Measurements from ENCODE around the gene CLIP3. TPM values are rescaled to one million over a fixed set of nuclear protein-coding genes. Genes with fewer than 3 reads are reported as not detected.

Gene CLIP3
- total RNA-seq, 1 experiment from 2014 or later = 4.2 TPM

DNA sequence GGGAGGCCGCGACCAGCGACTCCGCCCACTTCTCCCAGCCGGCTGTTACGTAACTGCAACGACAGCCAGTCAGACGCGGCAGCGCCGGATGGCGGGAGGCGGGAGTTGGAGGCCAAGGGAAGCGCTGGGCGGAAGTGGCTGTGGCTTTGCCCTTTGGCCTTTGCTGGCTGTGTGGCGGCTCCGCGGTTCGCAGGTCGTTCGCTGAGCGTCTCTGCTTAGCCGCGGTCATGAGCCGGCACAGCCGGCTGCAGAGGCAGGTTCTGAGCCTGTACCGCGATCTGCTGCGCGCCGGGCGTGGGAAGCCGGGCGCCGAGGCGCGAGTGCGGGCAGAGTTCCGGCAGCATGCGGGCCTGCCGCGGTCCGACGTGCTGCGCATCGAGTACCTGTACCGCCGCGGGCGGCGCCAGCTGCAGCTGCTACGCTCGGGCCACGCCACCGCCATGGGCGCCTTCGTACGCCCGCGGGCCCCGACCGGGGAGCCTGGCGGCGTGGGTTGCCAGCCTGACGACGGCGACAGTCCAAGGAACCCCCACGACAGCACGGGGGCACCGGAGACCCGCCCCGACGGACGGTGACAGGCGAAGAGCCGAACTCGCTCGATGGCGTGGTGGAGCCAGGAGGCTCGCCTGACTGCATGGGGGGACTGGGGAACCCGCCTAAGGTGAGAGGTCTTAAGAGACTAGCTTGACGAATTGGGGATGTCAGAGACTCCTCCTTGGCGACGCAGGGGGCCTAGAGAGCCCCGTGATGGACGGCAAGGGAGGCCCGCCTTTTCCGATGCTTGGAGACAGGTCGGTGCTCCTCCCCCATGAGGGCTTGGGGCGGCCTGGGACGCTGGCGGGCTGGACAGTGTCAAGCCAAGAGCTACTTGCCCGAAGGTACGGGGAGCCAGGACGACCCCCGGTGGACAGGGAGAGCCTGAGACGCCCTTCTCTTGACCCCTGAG, 37.4 kb downstream of the CLIP3 start, which contains the start of gene SDHAF1:
TSS of gene SDHAF1 (plus strand) at position 141 of the 946 bp plus-strand sequence. CDS start at position 228, 87 bp downstream.
- no peaks in the 10 kb centered on the region for H3F3A ChIP-seq (ENCODE audit: insufficient read depth, low read depth)
- no peaks in the 10 kb centered on the region for H3K9me3 ChIP-seq (ENCODE audit: insufficient read depth, low read depth)
- H3K9me2 ChIP-seq (ENCODE audit: insufficient read depth) = no peaks in the 10 kb centered on the region
- H3K36me3 ChIP-seq (ENCODE audit: low read depth) = no peaks in the 10 kb centered on the region
- intact Hi-C loops (cut with micrococcal nuclease; ENCODE audit: unreplicated experiment) = loop anchor here (5.0 to 10.0 kb wide), 2 partner anchors 132 to 251 kb away; partner anchors contain the start of genes IGFLR1, LIN37, PSENEN and U2AF1L4
- peaks cover 21% of the 10 kb centered on the region for H3K79me2 ChIP-seq (ENCODE audit: low read depth)
- TF ChIP-seq EZH2 (IDR thresholded peaks at IDR 0.05; ENCODE audit: low read depth) = no peak
- TF ChIP-seq, protein P1, sequence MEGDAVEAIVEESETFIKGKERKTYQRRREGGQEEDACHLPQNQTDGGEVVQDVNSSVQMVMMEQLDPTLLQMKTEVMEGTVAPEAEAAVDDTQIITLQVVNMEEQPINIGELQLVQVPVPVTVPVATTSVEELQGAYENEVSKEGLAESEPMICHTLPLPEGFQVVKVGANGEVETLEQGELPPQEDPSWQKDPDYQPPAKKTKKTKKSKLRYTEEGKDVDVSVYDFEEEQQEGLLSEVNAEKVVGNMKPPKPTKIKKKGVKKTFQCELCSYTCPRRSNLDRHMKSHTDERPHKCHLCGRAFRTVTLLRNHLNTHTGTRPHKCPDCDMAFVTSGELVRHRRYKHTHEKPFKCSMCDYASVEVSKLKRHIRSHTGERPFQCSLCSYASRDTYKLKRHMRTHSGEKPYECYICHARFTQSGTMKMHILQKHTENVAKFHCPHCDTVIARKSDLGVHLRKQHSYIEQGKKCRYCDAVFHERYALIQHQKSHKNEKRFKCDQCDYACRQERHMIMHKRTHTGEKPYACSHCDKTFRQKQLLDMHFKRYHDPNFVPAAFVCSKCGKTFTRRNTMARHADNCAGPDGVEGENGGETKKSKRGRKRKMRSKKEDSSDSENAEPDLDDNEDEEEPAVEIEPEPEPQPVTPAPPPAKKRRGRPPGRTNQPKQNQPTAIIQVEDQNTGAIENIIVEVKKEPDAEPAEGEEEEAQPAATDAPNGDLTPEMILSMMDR (conservative IDR thresholded peaks at IDR 0.05) = no peak
- CTCF ChIA-PET = interaction anchor here (0.7 kb wide), 1 partner anchor 46 kb away, joined by 3 read pairs; no protein-coding TSS in a partner anchor
- H3K4me1 ChIP-seq (replicated peaks; ENCODE audit: insufficient read depth) = peaks cover 8% of the 10 kb centered on the region; the same call in 1 of the 2 replicates
- POLR2A ChIA-PET (ENCODE audit: unreplicated experiment) = interaction anchor here (0.5 to 0.7 kb wide), 3 partner anchors 12 to 1318 kb away, joined by 4 to 6 read pairs (median 5); partner anchors contain the start of genes PSENEN, SCGB2B2 and U2AF1L4
- peak within 1 kb of the TSS; percentile 99 for H2AFZ ChIP-seq
- peaks cover 11% of the 10 kb centered on the region; the same call in 1 of the 2 replicates for H4K20me1 ChIP-seq (ENCODE audit: insufficient read depth)
- peak; percentile 86 to 93 for DNase-seq
- H3K27me3 ChIP-seq (ENCODE audit: insufficient read depth, low read depth) = no peaks in the 10 kb centered on the region
- peak within 1 kb of the TSS; percentile 92 for H3K4me2 ChIP-seq
- peak within 1 kb of the TSS; percentile 97 for H3K4me3 ChIP-seq
- H3K27ac ChIP-seq = 0 out of 2 replicates have a peak within 1 kb of the TSS, but pooled peaks have one; percentile 23
- BruUV-seq (replicated peaks) = no TSS peak

DNA sequence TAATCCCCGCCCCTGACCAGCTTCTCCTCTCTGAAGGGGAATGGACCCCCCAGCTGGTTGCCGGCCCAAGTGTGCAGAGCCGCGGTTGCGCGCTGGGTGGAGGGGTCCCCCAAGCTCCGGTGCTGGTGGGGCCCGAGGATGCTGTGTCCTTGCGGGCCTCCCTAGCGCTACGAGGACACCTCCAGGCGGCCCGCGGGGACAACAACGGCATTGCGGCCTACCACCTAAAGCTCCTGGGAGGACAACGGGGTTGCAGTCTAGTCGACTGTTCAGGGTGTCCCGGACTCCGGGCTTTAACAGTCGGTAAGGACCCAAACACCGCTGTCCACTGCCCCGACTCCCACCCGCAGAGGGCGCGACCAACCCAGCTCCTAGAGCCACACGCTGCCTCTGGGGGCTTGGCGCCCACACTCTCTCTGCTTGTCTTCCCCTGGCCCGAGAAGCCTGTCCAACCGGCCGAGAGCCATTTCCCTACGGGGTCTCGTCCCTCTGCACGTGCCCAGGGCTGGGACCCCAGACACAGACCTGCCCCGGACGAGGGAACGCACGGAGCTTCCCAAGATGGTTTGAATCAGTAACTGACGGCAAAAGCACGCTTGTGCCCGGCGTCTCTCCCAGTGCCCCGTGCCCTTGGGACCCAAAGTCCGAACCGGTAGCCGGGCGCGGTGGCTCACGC, 38.6 kb downstream of the CLIP3 start:
- Histone ChIP-seq H3K9me2 (ENCODE audit: insufficient read depth) (no peaks in the 10 kb centered on the region), H3K9me3 (ENCODE audit: insufficient read depth, low read depth) (no peaks in the 10 kb centered on the region; the same call in 1 of the 2 replicates), H2AFZ (no peak overlapping the region), H3K36me3 (ENCODE audit: low read depth) (no peaks in the 10 kb centered on the region), H3K4me1 (replicated peaks; ENCODE audit: insufficient read depth) (peaks cover 8% of the 10 kb centered on the region; the same call in 1 of the 2 replicates), H3K4me2 (peak overlapping the region; percentile 92), H3K79me2 (ENCODE audit: low read depth) (peaks cover 21% of the 10 kb centered on the region), H3K27ac (no peak overlapping the region), H3K4me3 (no peak overlapping the region), H3K27me3 (ENCODE audit: insufficient read depth, low read depth) (peaks cover under 1% of the 10 kb centered on the region), H3F3A (ENCODE audit: insufficient read depth, low read depth) (no peaks in the 10 kb centered on the region), H4K20me1 (ENCODE audit: insufficient read depth) (peaks cover 11% of the 10 kb centered on the region; the same call in 1 of the 2 replicates)
- ChIA-PET CTCF (no interaction called here), POLR2A (ENCODE audit: unreplicated experiment) (interaction anchor here (0.6 kb wide), 1 partner anchor 11 kb away, joined by 4 read pairs; no protein-coding TSS in a partner anchor)
- TSS peak; percentile 56 for BruUV-seq (replicated peaks)
- TF ChIP-seq, protein P1 (conservative IDR thresholded peaks at IDR 0.05) = no peak
- TF ChIP-seq EZH2 (IDR thresholded peaks at IDR 0.05; ENCODE audit: low read depth) = no peak
- no peak for DNase-seq
- intact Hi-C loops (cut with micrococcal nuclease; ENCODE audit: unreplicated experiment) = loop anchor here (10.0 kb wide), 1 partner anchor 249 kb away; the partner anchor contains the start of genes IGFLR1, LIN37, PSENEN and U2AF1L4
